NB4 (cell line): ENCODE data around the gene GNB1L.

ENCODE experiments used
- DNase-seq: peaks from one replicate; pipeline ENCODE4 v3.0.0; 2010; ENCODE audit warnings: low read depth
- H3K4me3 ChIP-seq: one replicate; pipeline ENCODE4 v1.5.1; 2011; ENCODE audit warnings: mild to moderate bottlenecking, low read depth, low read length, moderate library complexity
- CTCF ChIP-seq: IDR thresholded peaks from one replicate; pipeline ENCODE4 v1.5.1; 2012; ENCODE audit warnings: low read depth, low read length
- MAX ChIP-seq: IDR thresholded peaks from 2 replicates; pipeline ENCODE4 v1.6.1; 2011; ENCODE audit warnings: low read depth, low read length
- MYC ChIP-seq: IDR thresholded peaks from 2 replicates; pipeline ENCODE4 v1.6.1; 2011; ENCODE audit warnings: low read depth, low read length
- POLR2A ChIP-seq: IDR thresholded peaks from 2 replicates; pipeline ENCODE4 v1.6.1; 2011; ENCODE audit warnings: mild to moderate bottlenecking; ENCODE audit not compliant: insufficient read length; ENCODE audit errors: extremely low read depth

Gene GNB1L

GRCh38 chr22:19756288-19757128, 98.2 kb downstream of the GNB1L start:
- DNase-seq = peak; percentile 49
- H3K4me3 ChIP-seq = no peak overlapping the region
- TF ChIP-seq MYC (no peak), MAX (no peak), CTCF (peak; percentile 38), POLR2A (no peak)

- DNase-seq = no peak
- TF ChIP-seq CTCF (no peak), MYC (no peak), MAX (no peak), POLR2A (no peak)
- no peak overlapping the region for H3K4me3 ChIP-seq
Measured at GRCh38 chr22:19755722-19756287, 98.9 kb downstream of the GNB1L start.

GRCh38 chr22:19755145-19755710, 99.4 kb downstream of the GNB1L start:
- TF ChIP-seq POLR2A (no peak), MAX (no peak), CTCF (no peak), MYC (no peak)
- H3K4me3 ChIP-seq = no peak overlapping the region
- DNase-seq = no peak

GRCh38 chr22:19754701-19755144, 100.0 kb downstream of the GNB1L start:
- no peak for DNase-seq
- TF ChIP-seq CTCF (no peak), MAX (no peak), MYC (no peak), POLR2A (no peak)
- H3K4me3 ChIP-seq = no peak overlapping the region

GRCh38 chr22:19753996-19754700, 100.5 kb downstream of the GNB1L start:
- no peak overlapping the region for H3K4me3 ChIP-seq
- no peak for DNase-seq
- no peak for TF ChIP-seq POLR2A
- TF ChIP-seq MAX = no peak
- no peak for TF ChIP-seq CTCF
- TF ChIP-seq MYC = no peak
